Jurkat, Clone E6-1 (cell line): Measurements from ENCODE around the gene FIBCD1. TPM values are rescaled to one million over a fixed set of nuclear protein-coding genes. Genes with fewer than 3 reads are reported as not detected.
A peak's percentile ranks its signal among the peaks of the same experiment; 100 is the strongest.

Experiments
- DNase-seq: peaks from one replicate; pipeline ENCODE4 v3.0.0-alpha.2; 2011; ENCODE audit warnings: low read depth, low spot score
- H3K4me3 ChIP-seq: 2 replicates; pipeline ENCODE4 v1.5.1; 2011; ENCODE audit warnings: mild to moderate bottlenecking, low read length, control low read depth, moderate library complexity
- polyA plus RNA-seq: library from polyadenylated mRNA; unstranded; fragments of >200 nt; gene quantifications from one replicate; pipeline ENCODE4 v1.2.1, GENCODE V29; 2012; ENCODE audit warnings: missing spikeins; ENCODE audit not compliant: insufficient read length, insufficient read depth

FIBCD1 gene, protein sequence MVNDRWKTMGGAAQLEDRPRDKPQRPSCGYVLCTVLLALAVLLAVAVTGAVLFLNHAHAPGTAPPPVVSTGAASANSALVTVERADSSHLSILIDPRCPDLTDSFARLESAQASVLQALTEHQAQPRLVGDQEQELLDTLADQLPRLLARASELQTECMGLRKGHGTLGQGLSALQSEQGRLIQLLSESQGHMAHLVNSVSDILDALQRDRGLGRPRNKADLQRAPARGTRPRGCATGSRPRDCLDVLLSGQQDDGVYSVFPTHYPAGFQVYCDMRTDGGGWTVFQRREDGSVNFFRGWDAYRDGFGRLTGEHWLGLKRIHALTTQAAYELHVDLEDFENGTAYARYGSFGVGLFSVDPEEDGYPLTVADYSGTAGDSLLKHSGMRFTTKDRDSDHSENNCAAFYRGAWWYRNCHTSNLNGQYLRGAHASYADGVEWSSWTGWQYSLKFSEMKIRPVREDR
- 16.7 TPM for polyA plus RNA-seq

DNA sequence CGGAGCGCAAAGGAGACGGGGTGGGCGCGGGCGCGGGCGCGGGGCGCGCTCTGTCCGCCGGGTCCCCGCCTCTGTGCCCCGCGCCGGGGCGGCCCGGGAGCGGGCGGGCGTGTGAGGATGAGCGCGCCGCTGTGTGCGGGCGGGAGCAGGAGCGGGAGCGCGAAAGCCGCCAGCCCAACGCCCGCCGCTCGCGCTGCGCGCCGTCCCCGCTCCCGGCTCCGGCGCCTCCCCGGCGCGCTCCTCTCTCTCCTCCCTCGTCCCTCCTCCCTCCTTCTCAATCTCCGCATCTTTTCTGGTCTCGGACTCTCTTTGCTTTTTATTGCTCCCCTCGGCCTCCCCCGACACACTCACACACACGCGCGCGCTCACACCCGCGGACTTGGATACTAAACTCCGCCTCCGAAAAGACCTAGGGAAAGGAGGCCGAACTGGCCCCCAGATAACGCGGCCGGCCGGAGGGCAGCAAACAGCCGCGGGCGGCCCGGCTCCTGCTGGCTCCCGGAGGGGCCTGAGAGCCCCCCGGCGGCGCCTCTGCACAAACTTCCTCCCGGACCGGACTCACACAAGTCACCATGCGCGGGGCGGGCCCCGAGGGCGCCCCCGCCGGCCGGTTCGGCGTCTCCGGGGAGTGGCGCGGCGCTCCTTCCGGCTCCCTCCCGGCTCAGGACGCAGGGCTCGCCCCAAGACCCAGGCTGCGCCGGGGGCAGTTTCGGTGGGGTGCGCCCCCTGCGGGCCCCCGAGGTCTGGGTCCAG lies at the start of gene FIBCD1:
Gene FIBCD1, minus strand, starts transcription at position 596 of the 753 bp plus-strand sequence. CDS start 640 bp downstream, outside the sequence.
- peak within 1 kb of the TSS; percentile 38 for H3K4me3 ChIP-seq
- DNase-seq: no peak

DNA sequence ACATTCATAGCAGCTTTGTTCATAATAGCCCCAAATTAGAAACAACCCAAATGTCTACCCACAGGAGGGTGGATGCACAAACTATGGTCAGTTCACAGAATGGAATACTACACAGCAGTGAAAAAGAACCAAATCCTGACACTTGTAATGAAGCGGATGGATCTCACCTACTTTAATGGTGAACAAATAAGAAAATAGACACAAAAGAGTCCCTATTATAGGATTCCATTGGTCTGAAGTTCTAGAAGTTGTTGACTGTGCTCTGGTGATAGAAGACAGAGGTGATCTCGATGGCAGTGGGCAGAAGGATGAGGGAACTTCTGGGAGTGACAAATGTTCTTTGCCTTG lies 49.3 kb upstream of the FIBCD1 start:
- DNase-seq: no peak
- H3K4me3 ChIP-seq: no peak overlapping the region

DNA sequence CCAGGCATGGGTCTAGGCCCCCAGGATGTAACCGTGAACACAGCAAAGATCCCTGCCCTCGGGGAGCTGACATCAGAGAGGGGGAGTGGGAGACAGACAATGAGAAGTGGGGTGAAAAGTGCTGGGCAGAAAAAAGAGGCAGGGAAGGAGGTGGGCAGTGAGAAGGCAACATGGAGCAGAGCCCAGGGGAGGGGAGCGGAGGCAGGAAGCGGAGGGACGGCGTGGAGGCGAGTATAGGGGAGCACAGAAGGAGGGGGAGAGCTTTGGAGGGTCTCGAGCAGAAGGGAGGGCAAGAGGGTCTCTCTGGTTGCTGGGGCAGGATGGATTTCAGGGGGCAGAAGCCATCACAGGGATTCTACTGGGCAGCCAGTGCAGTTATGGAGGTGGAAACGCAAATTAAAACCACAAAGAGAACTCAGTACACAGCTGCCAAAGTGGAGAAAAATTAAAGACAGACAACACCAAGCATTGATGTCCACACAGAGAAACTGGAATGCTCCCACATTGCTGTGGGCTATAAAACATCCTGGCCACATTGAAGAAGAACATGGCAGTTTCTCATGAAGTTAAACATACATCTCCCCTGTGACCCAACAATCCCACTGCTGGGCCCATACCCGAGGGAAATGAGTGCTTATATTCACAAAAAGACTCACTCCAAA lies 48.8 kb upstream of the FIBCD1 start:
- no peak for DNase-seq
- no peak overlapping the region for H3K4me3 ChIP-seq

DNA sequence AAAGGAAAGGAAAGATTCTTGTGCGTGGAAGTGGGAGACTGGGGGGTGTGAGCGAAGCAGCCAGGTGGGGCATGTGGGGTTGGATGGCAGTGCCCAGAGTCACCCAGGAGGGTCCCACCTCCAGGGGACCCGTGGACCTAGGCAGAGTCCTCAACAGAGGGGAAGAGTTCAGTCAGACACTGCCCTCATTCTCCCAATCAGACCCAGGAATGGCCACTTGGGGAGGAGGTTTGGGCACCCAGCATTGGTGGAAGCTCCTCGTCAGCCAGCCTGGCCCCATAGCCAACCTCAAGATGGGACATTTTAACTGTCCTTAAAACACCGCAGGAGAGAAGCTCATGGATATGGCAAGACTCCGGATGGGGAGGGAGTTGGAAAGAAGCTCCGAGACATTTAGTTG lies 48.0 kb upstream of the FIBCD1 start:
- H3K4me3 ChIP-seq: no peak overlapping the region
- DNase-seq: no peak

DNA sequence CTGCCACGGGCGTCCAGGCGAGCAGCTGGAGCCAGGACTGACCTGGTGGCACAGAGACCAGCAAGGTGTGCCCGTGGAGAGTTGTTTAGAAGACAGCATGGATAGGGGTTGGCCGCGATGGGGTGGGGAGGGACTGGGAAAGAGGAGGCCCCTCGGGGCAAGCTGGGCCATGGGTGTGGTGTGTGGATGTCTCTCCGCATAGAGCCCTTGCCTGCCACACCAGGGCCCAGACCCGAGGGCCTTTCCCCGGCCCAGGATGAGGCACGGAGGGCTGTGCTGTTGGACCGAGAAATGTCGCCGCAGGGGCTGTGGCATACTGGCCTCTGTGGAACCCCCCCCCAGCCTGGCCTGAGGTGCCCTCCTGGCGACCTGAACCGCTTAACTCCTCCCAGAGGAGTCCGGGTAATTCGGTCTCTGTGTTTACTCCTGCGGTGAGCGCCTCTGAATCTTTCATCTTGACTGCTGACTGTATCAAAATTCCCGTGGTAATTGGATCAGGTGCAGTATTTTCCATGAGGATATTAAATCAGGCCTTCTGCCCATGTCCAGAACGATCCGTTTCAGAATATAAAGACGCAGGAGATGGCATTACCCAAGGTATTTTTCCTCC lies 47.4 kb upstream of the FIBCD1 start:
- no peak for DNase-seq
- H3K4me3 ChIP-seq: no peak overlapping the region

DNA sequence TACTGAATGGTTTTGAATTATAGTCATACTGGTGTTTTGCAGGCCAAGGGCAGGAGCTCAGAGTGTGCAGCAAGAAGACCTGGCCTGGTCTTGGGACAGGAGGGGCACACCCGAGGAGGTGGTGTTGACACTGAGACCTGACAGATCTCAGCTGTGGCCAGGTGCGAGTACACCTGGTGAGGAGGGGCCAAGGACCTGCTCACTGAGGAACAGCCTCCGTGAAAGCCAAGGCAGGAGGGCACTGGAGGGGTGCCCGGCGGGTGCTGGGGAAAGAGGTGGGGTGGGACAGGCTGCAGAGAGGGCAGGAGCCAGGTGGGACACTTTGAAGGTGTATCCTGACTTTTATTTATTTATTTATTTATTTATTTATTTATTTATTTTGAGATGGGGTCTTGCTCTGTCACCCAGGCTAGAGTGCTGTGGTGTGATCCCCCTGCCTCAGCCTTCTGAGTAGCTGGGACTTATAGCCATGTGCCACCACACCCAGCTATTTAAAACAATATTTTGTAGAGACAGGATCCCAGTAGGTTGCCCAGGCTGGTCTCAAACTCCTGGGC lies 46.6 kb upstream of the FIBCD1 start:
- DNase-seq: no peak
- no peak overlapping the region for H3K4me3 ChIP-seq

DNA sequence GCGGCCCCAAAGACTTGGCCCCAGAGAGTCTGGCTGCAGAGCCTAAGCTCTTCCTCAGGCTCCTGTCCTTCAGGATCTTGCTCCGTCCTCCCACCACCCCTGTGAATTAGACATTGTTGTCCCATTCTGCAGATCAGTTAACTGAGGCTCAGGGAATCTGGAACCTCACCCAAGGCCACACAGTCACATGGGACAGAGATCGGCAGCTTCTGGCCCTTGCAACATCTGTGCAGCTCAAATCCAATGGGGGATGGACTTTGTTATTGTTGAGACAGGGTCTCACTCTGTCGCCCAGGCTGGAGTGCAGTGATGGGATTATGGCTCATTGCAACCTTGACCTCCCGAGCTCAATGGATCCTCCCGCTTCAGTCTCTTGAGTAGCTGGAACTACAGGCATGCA lies 46.0 kb upstream of the FIBCD1 start:
- no peak for DNase-seq

DNA sequence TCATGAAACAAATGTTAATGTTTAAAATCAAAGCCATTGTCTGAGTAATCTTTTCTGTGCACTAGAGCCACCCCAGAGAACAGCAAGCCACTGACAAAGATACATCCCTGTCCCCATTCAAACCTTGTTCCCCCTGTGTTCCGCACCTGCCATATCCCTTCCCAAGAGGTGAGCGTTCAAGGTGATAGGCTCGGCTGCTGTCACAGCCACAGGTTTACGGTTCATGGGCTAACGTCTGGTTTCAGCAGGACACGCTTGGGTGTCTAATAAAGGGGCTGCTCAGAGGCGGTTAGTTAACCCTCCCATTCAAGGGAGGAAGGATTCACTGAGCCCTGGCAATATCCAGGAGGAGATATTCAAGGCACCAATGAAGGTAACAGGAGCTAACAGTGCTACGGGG lies 45.5 kb upstream of the FIBCD1 start:
- DNase-seq: no peak
- no peak overlapping the region for H3K4me3 ChIP-seq

More for the DNA sequence above, 46.0 kb upstream of the FIBCD1 start:
- no peak overlapping the region for H3K4me3 ChIP-seq

DNA sequence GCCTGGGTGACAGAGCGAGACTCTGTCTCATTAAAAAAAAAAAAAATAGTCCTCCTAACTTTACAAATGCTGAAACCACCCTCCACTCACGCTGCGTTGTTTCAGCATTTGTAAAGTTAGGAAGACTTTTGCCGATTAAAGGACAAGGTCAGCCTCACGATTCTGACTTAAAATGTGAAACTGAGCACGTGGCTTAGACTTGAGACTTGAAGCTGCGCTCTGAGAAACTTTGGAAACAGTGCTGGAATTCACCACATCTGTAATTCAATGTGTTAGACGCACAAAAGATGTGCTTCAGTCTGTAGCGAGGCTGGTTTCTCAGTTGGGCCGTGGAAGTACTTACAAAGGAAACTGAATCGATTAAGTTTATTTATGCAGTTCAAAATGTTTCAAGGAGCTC lies 44.9 kb upstream of the FIBCD1 start:
- DNase-seq: no peak
- H3K4me3 ChIP-seq: no peak overlapping the region

DNA sequence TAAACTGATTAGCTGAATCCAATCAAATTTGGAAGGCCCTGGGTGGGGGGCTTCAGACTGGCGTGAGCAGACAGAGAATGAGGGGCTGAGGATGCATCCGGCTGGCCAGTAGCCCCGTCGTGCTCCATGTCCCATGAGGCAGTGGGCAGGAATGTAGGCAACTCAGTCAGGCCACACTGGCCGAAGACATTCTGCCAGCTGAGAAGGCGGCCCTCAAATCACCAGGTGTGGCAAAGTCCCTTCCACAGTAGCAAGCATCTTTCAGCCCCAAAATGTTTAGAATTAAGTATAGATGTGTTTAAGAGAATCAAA lies 44.3 kb upstream of the FIBCD1 start:
- H3K4me3 ChIP-seq: no peak overlapping the region
- DNase-seq: no peak

DNA sequence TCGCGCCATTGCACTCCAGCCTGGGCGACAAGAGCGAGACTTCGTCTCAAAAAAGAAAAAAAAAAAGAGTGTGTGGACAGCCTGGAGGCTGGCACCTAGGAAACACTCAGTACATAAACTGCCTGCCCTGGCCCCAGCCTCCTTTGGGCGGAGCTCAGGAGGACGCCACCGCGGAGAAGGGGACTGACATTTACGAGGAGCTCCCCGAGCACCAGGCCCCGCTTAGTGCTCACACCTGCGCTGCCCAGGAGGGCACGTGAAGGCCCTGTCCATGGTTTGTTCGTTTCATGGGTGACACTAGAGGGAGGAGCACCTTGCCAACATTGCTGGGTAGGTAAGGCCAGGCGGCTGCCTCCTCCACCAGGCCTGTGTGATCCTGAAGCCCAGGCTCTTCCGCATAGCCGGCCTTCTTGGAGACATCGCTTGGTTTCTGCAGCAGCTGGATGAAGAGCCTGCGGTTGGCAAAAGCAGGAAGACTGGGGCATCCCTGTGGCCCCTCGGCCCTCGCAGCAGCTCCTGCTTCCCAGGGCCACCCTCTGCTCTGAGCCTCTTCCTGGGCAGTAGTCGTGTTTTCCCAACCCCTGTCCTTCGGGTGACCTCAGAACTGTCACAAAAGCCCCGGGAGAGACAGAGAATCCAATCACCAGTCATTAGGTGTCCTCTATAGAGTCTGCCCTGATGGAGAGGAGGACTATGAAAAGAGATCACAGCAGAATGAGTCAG lies 43.8 kb upstream of the FIBCD1 start:
- H3K4me3 ChIP-seq: no peak overlapping the region
- DNase-seq: no peak

DNA sequence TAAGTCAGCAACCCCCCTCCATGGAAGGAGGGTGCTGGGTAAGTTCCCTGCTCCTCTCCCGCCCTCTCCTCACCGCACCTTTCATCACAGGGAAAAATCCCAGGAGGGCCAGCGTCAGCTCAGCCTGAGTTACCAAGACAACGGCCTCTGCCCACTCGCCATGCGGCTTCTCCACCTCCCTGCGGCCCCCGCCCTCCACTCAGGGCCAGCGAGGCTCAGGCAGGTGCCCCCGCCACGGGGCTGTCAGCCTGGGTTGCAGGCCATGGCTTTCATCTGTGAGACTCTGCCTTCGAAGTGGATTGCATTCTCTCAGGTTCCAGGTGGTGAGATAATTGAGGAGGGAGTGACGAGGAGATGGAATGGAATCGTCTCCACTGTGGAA lies 42.7 kb upstream of the FIBCD1 start:
- DNase-seq: no peak

DNA sequence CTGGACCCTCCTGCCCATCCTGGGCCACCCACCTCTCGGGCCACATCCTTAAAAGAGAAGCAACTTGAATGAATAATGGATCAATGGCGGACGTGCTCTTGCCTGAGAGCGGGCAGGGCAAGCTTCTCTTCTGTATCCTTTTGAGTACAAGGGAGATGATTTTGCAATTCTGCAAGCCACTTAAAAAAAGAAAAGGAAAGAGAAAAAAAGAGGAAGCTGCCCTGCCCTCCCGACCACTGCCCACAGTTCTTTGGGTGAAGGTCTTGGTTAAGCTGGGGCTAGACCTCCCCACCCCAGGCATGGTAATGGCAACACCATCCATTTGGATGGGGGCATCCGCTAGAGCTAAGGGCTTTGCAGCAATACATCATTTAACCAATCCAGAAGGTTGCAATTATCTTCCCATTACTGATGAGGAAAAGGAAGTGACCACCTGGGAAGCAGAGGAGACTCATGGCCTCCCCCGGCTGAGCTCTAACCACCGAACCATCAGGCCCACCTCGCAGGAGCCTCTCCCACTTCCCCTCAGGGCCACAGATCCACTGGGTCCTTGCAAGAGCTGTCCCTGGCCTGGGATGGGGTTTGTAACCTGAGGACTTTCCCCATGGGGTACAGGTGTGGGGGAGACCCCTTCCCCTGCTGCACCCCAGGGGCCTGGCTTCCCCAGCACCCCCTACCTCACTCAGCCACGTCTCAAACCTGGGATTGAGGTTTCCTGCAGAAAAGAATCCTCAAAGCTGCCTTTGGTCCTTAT lies 42.1 kb upstream of the FIBCD1 start:
- no peak overlapping the region for H3K4me3 ChIP-seq
- no peak for DNase-seq

More for the DNA sequence above, 42.7 kb upstream of the FIBCD1 start:
- H3K4me3 ChIP-seq: no peak overlapping the region

DNA sequence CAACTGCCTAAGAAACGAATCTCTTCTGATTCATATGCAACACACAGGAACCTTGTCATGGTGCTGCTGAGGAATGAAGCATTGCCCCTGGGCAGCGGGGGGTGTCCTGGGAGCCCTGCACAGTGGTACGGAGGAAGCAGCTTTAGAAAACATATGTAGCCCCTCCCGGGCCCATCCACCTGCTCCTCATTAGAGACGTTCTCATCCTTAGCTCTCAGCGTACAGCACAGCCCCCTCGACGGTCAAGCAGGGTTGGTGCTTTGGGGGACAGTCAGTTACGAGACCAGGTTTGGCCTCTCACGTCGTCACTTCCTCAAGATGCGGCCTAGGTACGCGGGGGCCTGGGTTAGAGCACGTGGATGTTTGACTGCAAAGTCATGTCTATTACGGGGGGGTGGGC lies 41.5 kb upstream of the FIBCD1 start:
- DNase-seq: no peak
- H3K4me3 ChIP-seq: no peak overlapping the region

DNA sequence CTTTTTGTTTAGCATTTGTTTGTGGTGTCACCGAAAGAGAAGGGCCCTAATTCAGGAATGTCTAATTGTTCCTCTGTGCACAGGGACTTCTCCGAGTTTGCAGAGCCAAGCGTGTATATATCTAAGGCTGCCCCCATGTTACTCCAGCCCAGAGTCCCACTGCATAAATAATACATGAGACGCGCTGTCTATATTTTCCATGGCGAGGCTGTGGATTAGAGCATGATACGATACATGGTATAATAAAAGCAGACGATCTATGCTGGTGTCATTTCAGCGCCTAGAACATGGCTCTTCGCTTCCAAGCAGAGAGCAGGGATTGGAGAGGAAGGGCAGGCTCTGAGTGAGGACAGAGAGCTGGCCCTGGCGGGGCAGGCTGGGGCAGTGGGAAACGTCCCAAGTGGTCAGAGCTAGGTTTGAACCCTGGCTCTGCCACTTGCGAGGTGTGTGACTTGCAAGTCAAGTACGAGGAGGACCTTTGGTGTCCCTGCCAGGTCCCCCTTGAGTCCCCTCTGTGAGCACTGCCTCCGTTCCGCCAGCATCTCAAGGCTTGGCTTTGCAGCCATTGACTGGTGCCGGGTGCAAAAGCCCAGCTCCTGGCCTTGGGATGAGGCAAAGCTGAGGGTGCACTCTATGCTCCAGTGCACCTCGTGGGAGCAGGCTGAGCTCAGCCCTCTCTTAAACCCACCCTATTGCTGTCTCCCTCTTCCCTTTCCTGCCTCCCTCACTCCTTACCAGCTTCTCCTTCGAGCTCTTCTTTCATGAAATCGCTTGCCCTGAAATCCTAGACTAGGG lies 40.7 kb upstream of the FIBCD1 start:
- H3K4me3 ChIP-seq: no peak overlapping the region

DNA sequence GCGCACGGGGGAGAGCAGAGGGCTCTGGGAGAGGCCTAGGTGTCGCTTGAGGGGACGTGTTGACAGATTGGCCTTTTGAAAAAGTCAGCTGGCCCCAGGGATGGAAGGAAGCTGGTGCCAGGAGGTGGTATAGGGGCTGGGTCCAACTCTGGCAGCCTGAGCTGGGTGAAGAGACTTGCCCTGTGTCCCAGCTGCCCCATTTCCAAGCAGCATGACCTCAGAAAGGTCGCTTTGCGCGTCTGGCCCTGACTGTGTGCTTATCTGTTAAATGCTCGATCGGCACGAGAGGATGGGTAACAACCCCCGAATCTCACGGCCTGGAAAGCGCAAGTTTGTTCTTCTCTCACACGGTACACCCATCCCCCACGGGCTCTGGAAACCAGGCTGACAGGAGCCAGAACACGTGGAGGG lies 38.8 kb upstream of the FIBCD1 start:
- H3K4me3 ChIP-seq: no peak overlapping the region
- no peak for DNase-seq

More for the DNA sequence above, 40.7 kb upstream of the FIBCD1 start:
- DNase-seq: no peak
